GM21360 (cell line): ENCODE data around the gene IRGM.
"Not testable (repeated sequence)": the region's sequence is repeated elsewhere in the genome, so short reads cannot be mapped to it uniquely, and the experiment has no call there.

Source experiments
- ATAC-seq: cut with Tn5 transposase; IDR thresholded peaks from one replicate; pipeline ENCODE4 v1.9.1; 2021; ENCODE audit warnings: mild to moderate bottlenecking, moderate library complexity; ENCODE audit not compliant: unreplicated experiment

IRGM gene, protein sequence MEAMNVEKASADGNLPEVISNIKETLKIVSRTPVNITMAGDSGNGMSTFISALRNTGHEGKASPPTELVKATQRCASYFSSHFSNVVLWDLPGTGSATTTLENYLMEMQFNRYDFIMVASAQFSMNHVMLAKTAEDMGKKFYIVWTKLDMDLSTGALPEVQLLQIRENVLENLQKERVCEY

DNA sequence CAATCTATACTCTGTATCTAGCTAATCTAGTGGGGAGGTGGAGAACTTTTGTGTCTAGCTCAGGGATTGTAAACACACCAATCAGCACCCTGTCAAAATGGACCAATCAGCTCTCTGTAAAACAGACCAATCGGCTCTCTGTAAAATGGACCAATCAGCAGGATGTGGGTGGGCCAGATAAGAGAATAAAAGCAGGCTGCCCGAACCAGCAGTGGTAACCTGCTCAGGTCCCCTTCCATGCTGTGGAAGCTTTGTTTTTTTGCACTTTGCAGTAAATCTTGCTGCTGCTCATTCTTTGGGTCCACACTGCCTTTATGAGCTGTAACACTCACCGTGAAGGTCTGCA, at the start of gene IRGM:
Gene IRGM, plus strand, starts transcription at position 214 of the 346 bp plus-strand sequence. CDS start 1,603 bp downstream, outside the sequence.
- not testable (repeated sequence) for ATAC-seq

DNA sequence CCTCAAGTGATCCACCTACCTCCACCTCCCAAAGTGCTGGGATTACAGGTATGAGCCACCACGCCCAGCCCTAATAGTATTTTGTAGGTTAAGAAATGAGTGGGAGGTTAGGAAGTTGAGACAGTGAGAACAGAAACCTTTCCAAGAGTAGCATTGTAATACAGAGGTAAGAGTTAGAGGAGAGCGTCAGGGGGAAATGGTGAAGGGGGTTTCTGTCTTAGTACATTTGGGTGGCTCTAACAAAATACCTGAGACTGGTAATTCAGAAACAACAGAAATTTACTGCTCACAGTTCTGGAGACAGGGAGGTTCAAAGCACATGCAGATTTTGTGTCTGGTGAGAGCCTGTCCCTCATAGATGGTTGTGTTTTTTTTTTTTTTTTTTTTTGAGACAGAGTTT, 48.9 kb upstream of the IRGM start:
- no peak for ATAC-seq

DNA sequence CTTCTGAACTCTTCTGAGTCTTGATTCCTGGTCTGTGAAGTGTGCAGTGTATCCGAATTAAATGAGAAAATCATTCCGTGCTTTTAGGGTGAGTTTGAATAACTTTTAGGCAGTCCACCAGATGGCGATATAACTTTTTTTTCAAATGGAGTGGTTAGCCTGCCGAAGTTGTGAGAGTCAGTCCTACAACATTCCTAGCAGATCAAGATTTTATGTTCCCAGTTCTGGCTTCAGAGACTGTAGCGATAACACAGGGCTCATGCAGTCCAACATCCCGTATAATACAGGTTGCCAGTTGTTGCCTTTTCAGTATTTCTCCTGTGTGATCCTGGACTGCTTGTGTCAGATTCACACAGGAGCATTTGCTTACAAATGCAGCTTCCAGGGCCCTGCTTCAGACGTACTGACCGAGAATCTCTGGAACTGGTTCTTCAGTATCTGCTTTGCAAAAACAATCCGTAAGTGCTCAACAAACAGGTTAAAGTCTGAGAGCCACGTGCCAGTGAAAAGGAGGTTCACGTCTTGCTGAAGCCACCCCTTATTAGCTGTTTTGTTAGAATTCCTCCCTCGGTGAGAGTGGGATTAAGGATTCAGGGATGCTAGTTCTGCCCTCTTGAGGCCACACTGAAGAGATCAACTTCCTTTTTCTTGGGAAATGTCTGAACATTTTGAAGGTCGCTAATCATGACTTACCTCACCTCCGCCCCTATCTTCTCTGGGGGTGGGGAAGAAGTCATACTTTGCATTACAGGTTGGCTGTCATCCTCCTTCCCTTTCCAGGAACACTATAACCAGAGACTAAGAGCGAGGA, 45.0 kb upstream of the IRGM start:
- no peak for ATAC-seq

DNA sequence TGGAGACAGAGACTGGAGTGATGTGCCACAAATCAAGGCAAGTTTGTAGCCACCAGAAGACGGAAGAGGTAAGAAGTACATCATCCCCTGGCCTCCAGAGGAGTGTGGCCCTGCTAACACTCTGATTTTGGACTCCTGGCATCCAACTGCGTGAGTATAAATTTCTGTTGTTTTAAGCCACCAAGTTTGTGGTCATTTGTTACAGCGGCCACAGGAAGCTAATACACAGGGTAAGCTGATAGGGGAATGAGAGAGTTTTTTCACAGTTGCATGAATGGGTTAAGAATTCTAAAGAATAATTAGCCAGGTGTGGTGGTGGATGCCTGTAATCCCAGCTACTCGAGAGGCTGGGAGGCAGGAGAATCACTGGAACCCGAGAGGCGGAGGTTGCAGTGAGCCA, 41.9 kb upstream of the IRGM start:
- ATAC-seq = no peak

DNA sequence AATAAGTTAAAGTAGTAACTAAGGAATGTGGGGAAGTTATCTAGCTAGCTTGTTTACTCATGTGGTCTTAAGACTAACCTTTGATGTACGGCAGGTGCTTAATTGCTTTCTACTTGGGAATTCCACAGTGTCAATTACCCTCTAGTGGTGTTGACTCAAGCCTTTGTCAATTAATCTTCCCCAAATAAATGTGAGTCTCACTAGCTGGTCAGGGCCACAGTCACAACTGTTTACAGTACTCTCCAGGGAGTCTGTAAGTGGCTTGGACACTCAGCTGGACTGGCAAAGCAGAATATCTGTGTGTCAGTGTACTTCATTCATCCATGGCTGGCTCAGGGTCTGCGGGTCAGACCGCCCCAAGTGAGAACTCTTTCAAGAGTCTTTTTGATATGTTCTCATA, 37.0 kb upstream of the IRGM start:
- no peak for ATAC-seq

DNA sequence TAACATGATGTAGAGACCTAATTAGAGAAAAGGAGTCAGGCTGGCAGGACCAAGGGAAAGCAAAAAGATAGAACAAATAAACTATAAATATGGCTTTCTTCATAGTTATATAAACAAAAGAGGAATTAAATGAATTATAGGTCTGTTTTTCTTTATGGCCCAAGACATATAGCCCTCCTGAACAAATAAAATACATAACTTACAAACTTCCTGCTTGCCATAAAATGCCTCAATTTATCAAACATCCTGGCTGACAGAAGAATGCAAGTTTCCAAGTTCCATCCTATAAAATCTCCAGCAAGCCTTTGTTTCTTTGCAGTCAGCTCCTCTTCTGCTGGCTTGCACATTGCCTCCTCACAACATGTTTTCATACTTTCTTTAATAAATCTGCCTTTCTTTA, 31.3 kb upstream of the IRGM start:
- ATAC-seq = no peak

DNA sequence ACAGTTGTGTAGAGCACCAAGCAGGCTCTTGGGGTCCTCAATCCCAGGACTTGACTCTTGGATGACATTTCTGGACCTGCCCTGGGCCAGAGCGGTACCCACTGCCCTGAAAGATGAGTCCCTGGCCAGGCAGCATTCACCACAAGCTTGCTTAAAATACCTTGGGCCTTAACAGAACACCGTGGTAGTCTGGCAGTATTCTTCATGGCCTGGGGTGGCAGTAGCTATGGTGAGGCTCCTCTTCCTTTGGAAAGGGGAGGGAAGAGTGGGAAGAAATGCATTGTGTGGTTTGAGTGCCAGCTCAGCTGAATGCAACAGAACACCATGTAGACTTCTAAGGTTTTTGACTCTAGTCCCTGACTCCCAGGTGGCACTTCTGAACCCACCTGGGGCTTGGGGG, 29.4 kb upstream of the IRGM start:
- no peak for ATAC-seq

DNA sequence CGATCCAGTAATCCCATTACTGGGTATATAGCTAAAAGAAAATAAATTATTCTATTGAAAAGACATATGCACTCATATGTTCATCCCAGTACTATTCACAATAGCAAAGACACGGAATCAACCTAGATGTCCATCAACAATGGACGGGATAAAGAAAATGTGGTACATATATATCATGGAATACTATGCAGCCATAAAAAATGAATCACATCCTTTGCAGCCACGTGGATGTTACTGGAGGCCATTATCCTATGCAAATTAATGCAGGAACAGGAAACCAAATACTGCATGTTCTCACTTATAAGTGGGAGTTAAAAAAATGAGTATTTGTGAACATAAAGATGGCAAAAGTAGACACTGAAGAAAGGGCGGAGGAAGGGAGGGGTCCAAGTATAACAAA, 16.6 kb upstream of the IRGM start:
- ATAC-seq = no peak

DNA sequence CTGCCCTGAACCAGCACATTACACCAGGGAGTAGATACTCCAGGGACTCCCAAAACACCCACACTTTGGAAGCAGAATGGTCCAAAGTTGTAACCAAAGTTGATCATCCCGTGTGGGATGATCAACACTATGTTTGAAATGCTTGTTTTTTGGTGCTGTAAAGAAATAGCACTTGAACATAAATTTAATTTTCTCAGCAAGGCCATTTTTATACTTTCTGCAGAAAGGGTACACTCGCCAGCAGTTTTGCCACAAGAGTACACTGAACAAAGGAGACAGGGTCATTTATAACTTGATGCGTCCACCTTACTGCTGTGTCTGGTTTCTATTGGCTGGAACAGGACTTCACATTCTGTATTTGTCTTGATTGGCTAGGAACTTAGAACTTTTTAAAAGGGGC, 14.5 kb upstream of the IRGM start:
- ATAC-seq = not testable (repeated sequence)

DNA sequence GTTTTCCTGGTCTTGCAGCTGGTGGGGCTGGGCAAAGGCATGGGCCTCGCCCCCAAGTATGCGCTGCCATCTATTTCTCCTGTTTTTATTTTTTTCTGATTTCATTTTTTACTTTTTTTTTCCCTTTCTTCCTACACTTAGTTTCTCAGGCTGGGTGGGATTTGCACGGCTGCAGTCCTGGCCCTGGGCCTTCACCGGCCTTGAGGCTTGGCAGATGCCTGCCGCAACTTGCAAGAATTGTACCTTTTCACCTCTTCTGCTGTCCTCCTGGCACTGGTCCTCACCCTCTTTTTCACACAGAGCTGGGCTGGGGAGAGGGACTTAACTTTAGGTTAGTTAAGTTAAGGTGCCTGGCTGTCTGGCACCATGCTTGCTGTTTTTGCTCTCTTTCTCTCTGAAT, 10.3 kb upstream of the IRGM start:
- no peak for ATAC-seq

DNA sequence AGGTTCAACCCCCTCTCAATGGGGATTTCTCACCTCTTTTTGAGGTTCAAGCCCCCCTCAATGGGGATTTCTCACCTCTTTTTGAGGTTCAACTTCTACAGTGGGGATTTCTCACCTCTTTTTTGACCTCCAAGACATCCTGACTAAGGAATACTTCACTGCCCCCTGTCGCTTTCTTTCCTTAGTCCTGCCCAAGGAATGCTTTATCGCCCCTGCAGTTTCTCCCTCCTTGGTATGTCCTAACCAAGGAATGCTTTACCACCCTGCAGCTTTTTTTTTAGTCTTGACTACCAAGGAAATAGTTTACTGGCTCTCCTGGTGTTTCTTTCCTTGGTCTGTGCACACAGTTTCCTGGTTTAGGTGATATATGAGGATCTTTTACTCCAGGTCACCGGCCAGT, 9.6 kb upstream of the IRGM start:
- ATAC-seq = no peak

DNA sequence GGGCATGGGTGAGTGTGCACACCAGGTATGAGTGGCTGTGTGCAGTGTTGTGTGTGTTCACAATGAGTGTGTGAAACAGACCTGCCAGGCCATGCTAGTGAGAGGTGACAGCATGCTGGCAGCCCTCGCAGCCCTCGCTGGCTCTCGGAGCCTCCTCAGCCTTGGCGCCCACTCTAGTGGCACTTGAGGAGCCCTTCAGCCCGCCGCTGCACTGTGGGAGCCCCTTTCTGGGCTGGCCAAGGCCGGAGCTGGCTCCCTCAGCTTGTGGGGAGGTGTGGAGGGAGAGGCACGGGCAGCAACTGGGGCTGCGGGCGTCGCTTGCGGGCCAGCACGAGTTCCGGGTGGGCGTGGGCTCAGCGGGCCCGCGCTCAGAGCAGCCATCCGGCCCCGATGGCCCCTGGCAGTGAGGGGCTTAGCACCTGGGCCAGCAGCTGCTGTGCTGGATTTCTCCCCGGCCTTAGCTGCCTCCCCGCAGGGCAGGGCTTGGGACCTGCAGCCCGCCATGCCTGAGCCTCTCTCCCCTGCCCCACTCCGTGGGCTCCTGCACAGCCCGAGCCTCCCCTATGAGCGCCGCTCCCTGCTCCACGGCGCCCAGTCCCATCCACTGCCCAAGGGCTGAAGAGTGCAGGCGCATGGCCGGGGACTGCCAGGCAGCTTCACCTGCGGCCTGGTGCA, 999 bp upstream of the IRGM start:
- not testable (repeated sequence) for ATAC-seq

DNA sequence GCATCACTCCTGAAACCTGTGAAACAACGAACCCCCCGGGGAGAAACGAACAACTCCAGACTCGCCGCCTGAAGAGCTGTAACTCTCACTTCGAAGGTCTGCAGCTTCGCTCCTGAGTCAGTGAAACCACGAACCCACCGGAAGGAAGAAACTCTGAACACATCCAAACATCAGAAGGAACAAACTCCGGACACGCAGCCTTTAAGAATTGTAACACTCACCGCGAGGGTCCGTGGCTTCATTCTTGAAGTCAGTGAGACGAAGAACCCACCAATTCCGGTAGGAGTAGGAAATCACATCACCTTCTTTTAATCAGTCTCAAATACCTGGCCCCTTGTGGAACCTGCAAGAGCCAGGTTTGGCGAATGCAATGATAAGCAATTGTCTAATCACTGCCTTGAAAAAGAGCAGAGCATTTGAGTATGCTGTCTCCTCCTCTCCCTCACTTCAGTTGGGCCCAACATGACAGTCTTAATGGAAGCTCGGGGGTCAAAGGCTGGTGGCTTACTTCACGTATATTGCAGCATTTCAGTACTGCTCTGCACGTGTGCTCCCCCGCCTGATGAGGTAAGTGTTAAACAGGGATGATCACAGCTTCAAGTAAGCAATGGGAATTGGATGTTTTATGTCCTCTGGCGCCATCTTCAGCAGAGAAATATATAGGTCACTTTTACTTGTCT, 473 bp downstream of the IRGM start:
- peak; percentile 91 for ATAC-seq

DNA sequence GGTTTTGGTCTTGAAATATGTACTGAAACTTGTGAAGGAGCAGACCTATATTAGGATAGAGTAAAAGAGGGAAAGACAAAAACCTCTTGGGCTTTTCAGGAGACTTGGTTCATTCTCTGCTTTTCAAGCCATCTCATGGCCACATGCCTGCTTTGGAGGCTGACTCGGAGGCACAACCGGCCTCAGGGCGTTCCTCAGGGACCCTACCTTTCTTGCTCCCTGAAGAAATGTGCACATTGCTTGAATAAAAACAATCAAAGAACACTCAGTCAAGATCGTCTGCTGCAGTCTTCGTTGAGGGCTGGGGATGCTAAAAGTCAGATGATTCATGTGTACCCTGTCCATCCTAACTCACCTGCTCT, 994 bp downstream of the IRGM start:
- no peak for ATAC-seq

DNA sequence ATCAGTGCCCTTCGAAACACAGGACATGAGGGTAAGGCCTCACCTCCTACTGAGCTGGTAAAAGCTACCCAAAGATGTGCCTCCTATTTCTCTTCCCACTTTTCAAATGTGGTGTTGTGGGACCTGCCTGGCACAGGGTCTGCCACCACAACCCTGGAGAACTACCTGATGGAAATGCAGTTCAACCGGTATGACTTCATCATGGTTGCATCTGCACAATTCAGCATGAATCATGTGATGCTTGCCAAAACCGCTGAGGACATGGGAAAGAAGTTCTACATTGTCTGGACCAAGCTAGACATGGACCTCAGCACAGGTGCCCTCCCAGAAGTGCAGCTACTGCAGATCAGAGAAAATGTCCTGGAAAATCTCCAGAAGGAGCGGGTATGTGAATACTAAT, 1.9 kb downstream of the IRGM start:
- ATAC-seq = no peak

DNA sequence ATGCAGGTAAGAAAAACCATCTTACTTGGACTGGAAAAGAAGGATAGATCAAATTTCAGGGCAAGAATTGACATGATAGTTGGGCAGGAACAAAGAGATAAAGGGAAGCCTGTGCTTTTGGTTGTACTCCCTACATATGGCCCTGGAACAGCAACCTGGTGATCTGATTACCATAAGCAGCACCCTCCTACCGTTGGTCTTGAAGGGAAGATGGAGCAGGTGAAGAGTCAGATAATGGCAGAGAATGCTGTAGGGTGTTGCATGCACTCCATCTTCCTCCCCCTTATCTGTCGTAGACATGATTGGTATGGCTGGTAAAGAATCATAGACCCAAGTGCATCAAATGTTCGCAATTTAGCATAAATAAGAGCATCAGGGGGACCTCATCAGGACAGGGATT, 4.7 kb downstream of the IRGM start:
- ATAC-seq = no peak

DNA sequence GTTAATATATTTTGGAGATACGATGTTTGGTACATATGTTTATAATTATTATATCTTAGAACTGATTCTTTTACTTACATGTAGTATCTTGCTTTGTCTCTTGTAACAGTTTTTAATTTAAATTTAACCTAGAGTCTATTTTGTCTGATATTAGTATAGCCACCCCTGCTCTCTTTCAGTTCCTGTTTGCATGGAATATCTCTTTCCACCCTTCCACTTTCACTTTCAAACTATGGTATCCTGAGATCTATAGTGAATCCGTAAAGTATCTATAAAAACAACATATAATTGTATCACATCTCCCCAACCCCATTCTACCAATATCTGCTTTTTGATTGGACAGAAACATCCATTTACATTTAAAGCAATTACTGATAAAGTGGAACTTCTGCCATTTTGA, 7.2 kb downstream of the IRGM start:
- ATAC-seq = no peak

DNA sequence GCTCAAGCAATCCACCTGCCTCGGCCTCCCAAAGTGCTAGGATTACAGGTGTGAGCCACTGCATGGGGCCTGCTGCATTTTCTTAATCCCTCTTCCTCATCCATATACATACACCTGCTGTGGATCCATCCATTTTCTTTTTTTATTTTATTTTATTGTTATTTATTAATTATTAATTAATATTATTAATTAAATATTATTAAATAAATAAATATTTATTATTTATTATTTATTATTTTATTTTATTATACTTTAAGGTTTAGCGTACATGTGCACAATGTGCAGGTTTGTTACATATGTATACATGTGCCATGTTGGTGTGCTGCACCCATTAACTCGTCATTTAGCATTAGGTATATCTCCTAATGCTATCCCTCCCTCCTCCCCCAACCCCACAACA, 10.4 kb downstream of the IRGM start:
- ATAC-seq = not testable (repeated sequence)

DNA sequence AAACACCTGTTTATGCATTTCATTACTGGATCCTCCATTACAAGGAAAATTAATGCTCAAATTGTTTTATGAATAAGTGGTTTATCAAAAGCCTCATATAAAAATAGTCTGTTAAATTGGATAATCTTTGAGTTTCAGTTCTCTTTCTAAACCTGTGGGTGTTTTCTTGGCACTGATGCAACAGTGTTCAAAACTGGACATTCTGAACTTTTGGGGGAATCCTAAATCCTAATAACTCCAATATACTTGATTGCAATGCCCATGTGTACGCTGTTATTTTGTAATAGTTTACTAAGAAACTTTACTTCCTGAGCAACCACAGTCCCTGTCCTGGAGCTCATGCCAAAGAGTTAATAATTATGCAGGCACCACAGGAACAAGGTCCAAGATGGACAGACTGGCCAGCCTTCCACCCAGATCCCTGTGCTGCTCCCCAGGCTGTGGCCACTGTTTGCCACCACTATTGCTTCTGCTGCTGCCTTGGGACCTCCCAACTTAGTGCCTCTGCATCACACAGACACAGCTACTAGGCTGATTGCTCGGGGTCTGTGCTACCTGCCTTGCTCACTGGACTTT, 14.0 kb downstream of the IRGM start:
- ATAC-seq = no peak

DNA sequence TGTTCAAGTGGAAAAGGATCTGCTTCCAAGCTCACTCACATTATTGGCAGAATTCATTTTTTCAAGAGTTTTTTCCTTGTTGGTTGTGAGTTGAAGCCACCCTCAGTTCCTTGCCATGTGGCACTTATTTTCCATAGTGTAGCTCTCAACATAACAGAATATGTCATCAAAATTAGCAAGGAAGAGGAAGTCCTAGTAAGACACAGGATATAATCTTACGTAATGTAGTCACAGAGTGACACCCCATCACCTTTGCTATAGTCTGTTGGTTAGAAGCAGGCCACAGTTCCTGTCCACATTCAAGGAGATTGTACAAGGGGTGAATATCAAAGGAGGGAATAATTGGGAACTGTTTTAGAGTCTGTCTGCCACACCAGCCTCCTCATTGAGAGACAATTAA, 15.7 kb downstream of the IRGM start:
- no peak for ATAC-seq

DNA sequence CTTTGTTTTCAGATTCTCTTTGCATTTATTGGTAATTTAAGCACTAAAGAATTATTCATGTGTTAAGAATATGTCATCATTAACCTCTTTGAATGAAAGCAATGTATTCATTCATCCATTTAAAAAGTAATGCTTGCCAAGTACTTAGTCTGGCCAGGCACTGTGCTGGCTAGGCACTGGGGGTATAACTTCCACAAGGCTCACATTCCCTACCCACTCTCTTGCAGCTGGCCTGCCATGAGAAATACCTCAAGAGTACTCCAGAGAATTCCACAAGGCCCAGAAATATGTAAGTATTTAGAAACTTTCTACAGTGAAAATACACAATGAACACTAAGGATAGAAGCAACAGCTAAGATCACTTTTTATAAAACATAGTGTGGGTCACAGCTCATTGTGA, 33.0 kb downstream of the IRGM start:
- ATAC-seq = no peak
